Stimulated activated CD4-positive, alpha-beta T cell treated with anti-CD3 and anti-CD28 coated beads, TNF-alpha, amount 100 ng/mL, for 1 hour (primary cell): ENCODE data around the gene ZDHHC14.

Experiments
- DNase-seq, 3 donors: peaks; one replicate each; pipeline ENCODE4 v3.0.0-alpha.2; 2020; ENCODE audit warnings: low read depth in 3 of 3, low spot score in 1 of 3

Gene ZDHHC14

GRCh38 chr6:157531986-157532365 lies 151.0 kb downstream of the ZDHHC14 start:
- no peak for DNase-seq

DNA sequence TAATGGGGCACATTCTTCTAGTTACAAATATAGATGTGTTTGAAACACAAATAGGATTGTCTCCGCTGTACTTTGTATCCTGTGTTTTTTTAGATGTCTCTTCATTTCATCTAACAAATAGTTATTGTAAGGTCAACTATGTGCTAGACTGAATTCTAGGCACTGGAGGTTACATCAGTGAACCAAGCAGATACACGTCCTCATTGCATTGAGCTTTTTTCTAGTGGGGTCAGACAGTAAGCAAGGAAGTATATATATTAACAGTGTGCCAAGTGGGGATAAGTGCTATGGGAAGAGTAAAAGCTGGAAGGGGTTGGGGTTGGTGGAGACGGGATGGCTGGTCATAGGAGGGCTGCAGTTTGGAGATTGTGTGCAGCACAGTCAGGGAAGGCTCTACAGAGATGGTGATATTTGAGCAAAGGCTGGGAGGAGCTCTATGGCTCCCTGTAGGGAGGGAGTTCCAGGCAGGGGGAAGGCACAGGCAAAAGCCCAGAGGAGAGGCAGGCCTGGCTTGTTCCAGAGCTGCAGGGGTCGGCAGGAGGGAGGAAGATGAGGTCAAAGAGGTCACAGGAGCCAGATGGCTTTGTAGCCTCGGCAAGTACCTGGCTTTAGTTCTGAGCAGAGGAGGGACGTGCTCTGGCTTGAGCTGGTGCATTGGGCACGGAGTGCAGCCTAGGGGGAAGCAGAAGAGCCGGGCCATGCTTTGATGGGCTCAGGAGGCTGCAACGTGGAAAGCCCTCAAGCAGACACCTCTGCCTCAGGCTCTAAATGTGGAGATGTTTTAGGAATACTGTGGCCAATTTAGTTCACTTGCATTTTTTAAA lies 152.3 kb downstream of the ZDHHC14 start:
- DNase-seq, result no peak

DNA sequence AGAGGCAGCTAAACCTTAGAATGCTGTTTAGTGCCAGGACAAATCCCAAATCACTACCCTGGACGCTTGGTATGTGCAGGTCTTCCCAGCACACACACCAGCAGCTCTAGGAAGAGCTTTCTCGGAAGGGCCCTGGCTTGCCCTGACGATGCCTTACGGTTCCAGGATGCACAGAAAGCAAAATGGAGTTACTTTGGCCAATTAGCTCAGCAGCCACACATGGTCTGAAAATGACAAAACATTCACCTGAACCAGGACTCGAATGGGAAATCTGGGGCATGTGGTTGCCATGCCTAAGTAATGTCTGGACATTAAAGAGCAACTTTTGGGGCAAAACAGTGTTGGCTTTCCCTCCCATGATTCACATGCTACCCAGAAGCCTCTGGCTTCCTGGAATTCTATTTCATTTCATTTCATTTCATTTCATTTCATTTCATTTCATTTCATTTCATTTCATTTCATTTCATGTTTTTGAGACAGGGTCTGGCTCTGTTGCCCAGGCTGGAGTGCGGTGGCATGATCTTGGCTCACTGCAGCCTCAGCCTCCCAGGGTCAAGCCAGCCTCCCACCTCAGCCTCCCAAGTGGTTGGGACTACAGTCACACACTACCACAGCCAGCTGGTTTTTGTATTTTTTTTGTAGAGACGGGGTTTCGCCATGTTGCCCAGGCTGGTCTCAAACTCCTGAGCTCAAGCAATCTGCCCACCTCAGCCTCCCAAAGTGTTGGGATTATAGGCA lies 153.3 kb downstream of the ZDHHC14 start:
- DNase-seq, result no peak

DNA sequence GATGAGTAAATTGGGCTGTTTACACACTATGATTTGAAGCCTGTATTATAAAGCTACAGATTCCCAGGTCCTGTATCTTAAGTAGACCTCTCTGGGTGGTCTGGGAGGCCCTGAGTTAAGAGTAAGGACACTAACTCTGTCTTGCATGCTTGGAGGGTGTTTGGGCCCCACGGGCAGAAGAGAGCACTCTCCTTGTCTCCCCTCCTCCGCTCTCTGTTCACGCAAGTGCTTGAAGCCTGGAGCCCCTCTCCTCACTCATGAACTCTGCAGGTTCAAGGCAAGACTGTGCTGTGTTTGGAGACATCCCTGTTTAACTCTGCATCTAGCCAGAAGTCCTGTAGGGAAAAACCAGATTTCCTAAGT lies 154.0 kb downstream of the ZDHHC14 start:
- DNase-seq, result no peak

- no peak for DNase-seq
These were observed 154.6 kb downstream of the ZDHHC14 start for GRCh38 chr6:157535340-157536222.

- DNase-seq, result no peak
These were observed 155.2 kb downstream of the ZDHHC14 start for GRCh38 chr6:157536223-157536545.

DNA sequence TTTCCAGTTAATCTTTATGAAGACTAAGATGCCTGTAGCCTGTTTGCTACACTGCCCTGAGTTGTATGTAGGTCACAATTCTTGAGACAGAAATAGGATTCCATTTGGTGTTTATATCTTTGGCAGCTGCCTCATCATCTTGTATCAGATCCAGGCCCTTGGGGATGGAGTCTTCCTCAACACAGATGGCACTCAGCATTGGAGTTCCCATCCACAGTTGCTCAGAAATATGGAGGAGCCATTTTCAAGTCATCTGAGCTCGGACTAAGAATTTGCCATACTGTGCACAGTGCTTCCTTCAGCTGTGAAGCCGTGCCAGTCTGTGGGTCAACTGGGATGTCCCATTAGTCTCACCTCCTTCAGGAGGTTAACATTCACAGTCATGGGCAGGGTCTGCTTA lies 156.6 kb downstream of the ZDHHC14 start:
- DNase-seq, result no peak

DNA sequence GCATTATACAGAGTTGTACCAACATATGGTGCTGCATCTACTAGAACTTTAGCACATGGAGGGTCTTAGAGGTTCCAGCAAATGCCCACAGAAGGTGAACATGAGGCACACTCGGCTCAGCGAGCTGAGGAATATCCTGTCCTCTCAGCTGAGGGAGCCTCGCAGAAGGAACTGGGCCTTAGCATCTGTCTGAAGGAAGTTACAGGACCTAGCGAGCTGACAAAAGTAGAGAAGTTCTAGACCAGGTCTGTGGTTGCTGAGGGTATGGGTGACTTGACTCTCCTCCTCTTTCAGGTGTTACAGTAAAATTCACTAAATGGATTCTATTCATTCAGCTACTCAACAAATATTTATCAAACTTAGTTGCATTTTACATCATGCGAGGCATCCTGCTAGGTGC lies 157.2 kb downstream of the ZDHHC14 start:
- no peak for DNase-seq

GRCh38 chr6:157538698-157539097 lies 157.7 kb downstream of the ZDHHC14 start:
- no peak for DNase-seq

GRCh38 chr6:157539421-157539822 lies 158.4 kb downstream of the ZDHHC14 start:
- DNase-seq, result no peak

DNA sequence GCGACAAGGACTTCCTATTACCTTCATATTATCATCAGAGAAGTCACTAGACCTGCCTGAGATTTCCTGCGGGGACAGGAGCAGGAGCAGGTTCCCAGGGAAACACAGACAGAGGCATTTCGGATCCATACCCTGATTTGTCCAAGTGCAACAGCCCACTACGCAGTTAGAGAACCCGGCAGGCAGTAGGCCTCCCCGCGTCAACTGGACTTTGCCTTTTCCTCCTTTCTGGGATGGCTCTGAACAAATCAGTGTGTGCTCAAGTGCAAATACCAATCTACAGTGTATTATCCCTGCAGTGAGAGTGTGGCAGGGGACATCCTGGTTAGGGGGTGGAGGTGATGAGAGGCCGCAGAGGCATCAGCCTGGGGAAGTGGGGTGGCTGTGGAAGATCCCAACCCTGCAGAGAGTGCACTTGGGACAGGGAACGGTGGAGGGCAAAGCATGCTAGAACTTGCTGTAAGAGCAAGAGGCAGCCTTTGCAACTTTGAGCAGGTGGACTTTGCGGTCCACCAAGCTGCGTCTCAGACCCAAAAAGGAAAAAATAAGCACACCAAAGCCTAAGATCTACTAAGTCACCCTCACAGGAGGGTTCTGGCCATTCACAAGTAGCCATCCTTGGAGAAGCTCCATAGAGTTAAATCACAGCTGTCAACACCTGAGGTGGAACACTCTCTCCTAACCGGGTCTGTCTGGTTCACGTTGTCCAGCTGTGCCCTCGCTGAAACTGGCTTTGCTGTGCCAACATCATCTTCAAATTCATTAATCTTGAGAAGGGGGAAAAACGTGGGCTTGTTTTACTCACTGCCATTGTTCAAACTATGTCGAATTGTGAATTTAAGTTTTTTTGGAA lies 159.1 kb downstream of the ZDHHC14 start:
- DNase-seq, result no peak

GRCh38 chr6:157541618-157542413 lies 160.8 kb downstream of the ZDHHC14 start:
- DNase-seq, result no peak

GRCh38 chr6:157542414-157543160 lies 161.6 kb downstream of the ZDHHC14 start:
- no peak for DNase-seq

- DNase-seq, result no peak
These were observed 165.3 kb downstream of the ZDHHC14 start for GRCh38 chr6:157546321-157546720.

DNA sequence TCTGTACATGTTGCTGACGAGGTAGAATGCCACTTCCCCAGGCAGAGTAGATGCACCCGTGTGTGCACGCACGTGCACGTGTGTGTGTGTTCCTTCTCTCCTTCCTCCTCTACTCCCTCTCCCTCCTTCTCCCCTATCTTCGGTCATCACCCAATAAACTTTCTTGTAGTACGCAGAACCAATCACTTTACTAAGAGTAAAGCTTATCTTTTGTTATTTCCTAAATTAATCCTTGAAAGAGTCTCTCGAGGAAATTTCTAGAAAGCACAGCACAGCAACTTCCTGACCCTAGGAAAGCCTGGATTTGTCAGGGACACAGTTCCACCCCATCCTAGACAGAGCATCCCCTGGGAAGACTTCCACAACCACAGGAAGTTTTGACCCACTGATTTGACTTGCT lies 166.1 kb downstream of the ZDHHC14 start:
- no peak for DNase-seq

DNA sequence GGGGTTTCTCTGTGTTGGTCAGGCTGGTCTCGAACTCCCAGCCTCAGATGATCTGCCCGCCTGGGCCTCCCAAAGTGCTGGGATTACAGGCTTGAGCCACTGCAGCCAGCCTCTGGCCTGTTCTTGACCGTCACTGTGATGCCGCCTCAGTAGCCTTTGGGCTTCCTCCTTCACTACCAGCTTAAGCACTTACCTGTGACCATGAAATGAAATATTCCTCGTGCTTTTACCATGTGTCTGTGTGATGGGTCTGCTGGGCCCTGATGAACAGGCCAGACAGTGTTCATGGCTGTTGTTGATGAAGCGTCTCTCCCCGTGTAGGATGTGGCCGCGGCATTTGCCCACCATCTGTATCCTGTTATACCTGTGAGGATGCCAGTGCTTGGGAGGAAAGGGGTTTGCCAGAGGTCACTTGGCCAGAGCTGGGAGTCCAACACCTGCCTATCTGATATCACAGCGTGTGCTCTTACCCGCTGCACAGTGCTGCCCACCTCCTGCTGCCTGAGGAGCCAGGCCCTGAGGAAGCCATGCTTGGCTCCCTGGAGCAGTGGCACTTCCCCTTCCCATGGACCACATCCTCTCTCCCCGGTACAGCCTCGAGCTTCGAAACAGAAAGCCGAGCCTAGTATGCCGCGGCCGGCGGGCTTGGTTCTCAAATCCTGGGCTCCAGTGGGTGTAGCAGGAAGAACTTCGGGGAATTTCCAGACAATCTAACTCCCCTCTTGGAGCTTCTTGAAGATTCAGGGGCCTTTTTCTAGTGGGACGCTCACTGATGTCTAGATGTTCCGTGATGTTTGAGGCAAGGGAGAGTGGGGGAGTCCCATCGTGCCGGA lies 167.9 kb downstream of the ZDHHC14 start:
- DNase-seq, result no peak

DNA sequence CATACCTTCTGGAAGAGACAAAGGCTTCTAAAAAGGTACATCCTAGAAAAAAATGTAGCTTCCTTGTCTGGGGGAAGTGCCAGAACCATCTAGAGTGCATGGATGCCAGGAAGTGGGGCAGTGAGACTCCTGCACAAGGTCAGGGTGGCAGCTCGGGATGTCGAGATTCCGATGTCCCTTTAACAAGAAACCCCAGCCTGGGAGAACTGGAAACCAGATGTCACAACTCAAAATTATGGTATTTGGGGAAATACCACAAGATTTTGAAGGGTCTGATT lies 168.4 kb downstream of the ZDHHC14 start:
- no peak for DNase-seq

DNA sequence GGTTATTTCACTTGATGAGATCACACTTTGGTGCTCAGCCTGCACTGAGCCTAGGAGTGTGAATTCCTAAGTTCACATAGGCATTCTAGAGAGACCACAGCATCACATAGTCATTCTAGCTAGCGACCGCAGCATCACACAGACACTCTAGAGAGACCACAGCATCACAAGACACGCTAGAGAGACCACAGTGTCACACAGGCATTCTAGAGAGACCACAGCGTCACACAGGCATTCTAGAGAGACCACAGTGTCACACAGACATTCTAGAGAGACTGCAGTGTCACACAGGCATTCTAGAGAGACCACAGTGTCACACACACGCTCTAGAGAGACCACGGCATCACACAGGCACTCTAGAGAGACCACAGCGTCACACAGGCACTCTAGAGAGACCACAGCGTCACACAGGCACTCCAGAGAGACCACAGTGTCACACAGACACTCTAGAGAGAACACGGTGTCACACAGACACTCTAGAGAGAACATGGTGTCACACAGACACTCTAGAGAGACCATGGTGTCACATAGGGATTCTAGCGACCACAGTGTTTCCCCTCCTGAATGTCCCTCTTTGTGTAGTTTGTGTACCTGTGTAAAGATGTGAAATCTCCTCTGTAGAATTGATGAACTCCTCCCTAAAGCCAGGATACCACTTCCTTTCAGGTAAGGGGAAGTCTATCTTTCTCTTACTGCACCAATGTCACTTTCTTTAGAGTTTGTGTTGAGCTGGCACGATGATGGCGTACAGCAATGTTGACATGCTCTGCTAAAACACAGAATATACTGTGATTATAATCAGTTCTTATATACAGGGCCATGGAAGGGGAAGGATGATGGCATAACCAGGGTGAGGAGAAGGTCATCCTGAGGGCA lies 169.4 kb downstream of the ZDHHC14 start:
- no peak for DNase-seq
